ENCODE data around the gene CDH22. TPM values are rescaled to one million over a fixed set of nuclear protein-coding genes. Genes with fewer than 3 reads are reported as not detected.

CDH22 gene
- total RNA-seq, 4 donors from 2014 or later: 0.11 to 2.3 (median 0.76) TPM

DNA sequence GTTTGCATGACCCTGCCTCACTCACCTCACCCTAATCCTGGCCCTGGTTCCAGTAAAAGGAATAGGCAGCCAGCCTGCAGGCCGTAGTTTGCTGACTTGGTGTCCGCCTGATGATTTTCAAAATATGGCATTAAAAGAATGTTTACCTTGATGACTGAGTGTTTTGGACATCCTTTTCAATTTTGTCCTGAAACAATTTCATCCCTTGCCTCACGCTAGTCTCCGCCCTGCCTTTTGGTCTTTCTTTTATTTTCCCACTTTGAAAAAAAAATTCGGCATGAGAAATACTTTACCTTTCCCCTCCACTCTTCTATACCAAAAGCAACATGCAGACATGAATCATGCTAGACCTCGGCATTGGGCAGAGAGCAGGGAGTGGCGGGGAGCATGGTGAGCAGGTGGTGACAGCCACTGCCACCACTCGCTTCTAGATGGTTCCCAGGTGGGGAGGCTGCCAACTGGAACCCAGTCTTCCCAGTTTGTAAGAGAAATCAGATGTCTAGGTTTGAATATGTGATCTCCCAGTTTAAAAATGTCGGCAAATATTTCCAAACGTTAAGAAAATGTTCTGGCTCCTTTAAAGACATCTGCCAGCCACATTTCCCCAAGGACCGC is 180.8 kb downstream of the CDH22 start:
- intact Hi-C loops (cut with DNase I): no loop called here
- Histone ChIP-seq H3K36me3 (peaks cover 0 to 44% (median 8%) of the 10 kb centered on the region in 3 donors), H3K4me1 (peaks cover 0 to 15% (median 4%) of the 10 kb centered on the region in 3 donors), H3K27ac (no peak overlapping the region), H3K4me3 (no peak overlapping the region), H3K27me3 (peaks cover 0 to 26% (median 0%) of the 10 kb centered on the region in 4 donors), H3K9me3 (no peaks in the 10 kb centered on the region)
- TF ChIP-seq POLR2A (IDR thresholded peaks at IDR 0.05): no peak
- TF ChIP-seq, protein P1, sequence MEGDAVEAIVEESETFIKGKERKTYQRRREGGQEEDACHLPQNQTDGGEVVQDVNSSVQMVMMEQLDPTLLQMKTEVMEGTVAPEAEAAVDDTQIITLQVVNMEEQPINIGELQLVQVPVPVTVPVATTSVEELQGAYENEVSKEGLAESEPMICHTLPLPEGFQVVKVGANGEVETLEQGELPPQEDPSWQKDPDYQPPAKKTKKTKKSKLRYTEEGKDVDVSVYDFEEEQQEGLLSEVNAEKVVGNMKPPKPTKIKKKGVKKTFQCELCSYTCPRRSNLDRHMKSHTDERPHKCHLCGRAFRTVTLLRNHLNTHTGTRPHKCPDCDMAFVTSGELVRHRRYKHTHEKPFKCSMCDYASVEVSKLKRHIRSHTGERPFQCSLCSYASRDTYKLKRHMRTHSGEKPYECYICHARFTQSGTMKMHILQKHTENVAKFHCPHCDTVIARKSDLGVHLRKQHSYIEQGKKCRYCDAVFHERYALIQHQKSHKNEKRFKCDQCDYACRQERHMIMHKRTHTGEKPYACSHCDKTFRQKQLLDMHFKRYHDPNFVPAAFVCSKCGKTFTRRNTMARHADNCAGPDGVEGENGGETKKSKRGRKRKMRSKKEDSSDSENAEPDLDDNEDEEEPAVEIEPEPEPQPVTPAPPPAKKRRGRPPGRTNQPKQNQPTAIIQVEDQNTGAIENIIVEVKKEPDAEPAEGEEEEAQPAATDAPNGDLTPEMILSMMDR (IDR thresholded peaks at IDR 0.05): no peak
- DNase-seq: no peak
- 63 to 70% methylated on average over 10 to 11 of the region's 11 CpGs for WGBS, 2 donors

DNA sequence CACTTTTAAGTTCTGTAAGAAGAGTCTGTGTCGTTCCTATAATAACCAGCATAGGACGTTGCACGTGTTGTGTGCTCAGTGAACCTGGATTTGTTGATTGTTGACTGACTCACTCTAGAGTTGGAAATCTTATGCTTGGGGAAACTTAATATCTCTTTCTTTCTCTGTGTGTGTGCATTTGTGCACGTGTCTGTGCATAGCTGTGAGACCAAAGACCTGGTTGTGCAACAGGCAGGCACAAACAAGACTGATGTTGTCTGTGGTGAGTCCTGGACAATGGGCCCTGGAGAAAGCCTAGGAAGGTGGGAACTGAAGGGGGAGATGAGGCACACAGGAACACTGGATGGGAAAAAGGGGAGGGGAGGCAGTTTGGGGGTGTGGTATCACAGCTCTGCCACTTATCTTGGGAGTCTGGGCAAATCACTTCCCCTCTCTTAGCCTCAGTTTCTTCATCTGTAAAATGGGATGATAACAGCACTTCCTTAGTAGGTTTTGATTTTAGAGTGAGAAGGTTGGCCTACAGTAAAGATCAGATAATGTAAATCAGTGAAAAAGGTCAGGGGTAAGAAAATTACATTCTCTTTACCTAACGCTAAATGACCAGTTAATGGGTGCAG is 181.8 kb downstream of the CDH22 start:
- H3K27ac ChIP-seq: no peak overlapping the region
- DNase-seq: no peak
- no peaks in the 10 kb centered on the region for H3K9me3 ChIP-seq
- peaks cover 0 to 17% (median 0%) of the 10 kb centered on the region in 4 donors for H3K27me3 ChIP-seq
- H3K4me3 ChIP-seq: no peak overlapping the region
- H3K36me3 ChIP-seq: peaks cover 0 to 50% (median 8%) of the 10 kb centered on the region in 3 donors
- intact Hi-C loops (cut with DNase I): no loop called here
- H3K4me1 ChIP-seq: peaks cover 0 to 15% (median 2%) of the 10 kb centered on the region in 3 donors
- no peak for TF ChIP-seq POLR2A (IDR thresholded peaks at IDR 0.05)
- TF ChIP-seq, protein P1 (IDR thresholded peaks at IDR 0.05): no peak
- 64 to 71% methylated on average over 5 of the region's 5 CpGs for WGBS, 2 donors

Other genes with a start within 250 kb of the CDH22 start
- gene NCOA5, start 218.5 kb downstream of the CDH22 start, total RNA-seq: 10 to 100 TPM; 20.7 to 29.8 (median 22.3) TPM
- 10 to 100 TPM in 2 of 4 donors, 1 to 10 TPM in 2; 3.2 to 15.3 (median 10.2) TPM for gene CD40, start 190.2 kb downstream of the CDH22 start, total RNA-seq
- 10 to 100 TPM; 27.5 to 38.0 (median 37.0) TPM for gene ELMO2, start 98.1 kb upstream of the CDH22 start, total RNA-seq
- 1 to 10 TPM in 2 of 4 donors, under 1 TPM in 2; 0.27 to 1.1 (median 0.90) TPM for gene ZNF334, start 205.1 kb upstream of the CDH22 start, total RNA-seq
- not detected for gene OCSTAMP, start 242.2 kb upstream of the CDH22 start, total RNA-seq

Data from esophagus squamous epithelium (tissue), 5 donors.